ENCODE data around the gene DNAH8. TPM values are rescaled to one million over a fixed set of nuclear protein-coding genes. Genes with fewer than 3 reads are reported as not detected.

DNAH8 gene
- total RNA-seq, 1 donor from 2014 or later, result not detected

DNA sequence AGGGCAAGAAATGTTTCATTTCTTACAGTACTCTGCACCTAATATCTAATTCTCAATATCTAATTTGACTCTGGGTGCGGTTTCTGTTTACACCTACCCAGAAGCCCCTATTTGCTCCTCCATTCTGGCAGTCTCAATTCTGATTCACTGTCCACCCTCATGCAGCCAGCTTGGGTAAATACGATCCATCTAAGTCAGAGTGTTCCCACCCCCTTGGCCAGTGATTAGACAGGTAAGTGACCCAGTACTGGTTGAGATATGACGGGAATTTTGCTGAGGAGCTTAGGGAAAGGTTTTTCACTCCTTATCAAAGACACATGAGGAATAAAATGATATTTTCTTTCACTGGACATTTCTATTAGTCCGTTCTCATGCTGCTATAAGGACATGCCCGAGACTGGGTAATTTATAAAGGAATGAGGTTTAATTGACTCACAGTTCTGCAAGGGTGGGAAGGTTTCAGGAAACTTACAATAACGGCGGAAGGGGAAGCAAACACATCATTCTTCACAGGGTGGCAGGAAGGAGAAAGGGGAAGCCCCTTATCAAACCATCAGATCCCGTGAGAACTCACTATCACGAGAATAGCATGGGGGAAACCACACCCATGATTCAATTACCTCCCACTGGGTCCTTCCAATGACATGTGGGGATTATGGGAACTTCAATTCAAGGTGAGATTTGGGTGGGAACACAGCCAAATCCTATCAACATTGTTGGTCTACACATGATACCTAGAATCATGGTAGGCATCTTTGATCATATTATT is 41.5 kb upstream of the DNAH8 start:
- Histone ChIP-seq H3K27ac (ENCODE audit: low read depth, low read length) (no peak overlapping the region), H2AFZ (ENCODE audit: low read depth, low read length) (no peak overlapping the region), H3K9me3 (ENCODE audit: insufficient read depth, low read depth, low read length) (no peaks in the 10 kb centered on the region), H3K79me2 (ENCODE audit: insufficient read depth, low read length) (no peaks in the 10 kb centered on the region), H3K27me3 (ENCODE audit: insufficient read depth, low read length) (no peaks in the 10 kb centered on the region), H3K4me1 (ENCODE audit: insufficient read depth, low read length) (no peaks in the 10 kb centered on the region), H3K36me3 (ENCODE audit: insufficient read depth, low read length) (peaks cover 19% of the 10 kb centered on the region), H3K9ac (ENCODE audit: low read length) (no peak overlapping the region), H3K4me2 (ENCODE audit: low read length) (no peak overlapping the region), H3K4me3 (ENCODE audit: insufficient read depth, low read depth, low read length) (no peak overlapping the region), H4K20me1 (ENCODE audit: insufficient read depth, low read length) (peaks cover 2% of the 10 kb centered on the region)
- TF ChIP-seq CTCF (IDR thresholded peaks at IDR 0.05; ENCODE audit: insufficient read depth, low read depth, low read length) (no peak), EZH2 (IDR thresholded peaks at IDR 0.05; ENCODE audit: insufficient read depth, low read length) (no peak)
- no peaks in the 10 kb centered on the region for H3K4me1 Mint-ChIP-seq (ENCODE audit: low read depth, unreplicated experiment)
- FAIRE-seq, result no peak
- H3K36me3 Mint-ChIP-seq (ENCODE audit: low read depth, unreplicated experiment), result peaks cover 18% of the 10 kb centered on the region
- no peaks in the 10 kb centered on the region for H3K27me3 Mint-ChIP-seq (ENCODE audit: low read depth, unreplicated experiment)
- no peak overlapping the region for H3K27ac Mint-ChIP-seq (ENCODE audit: unreplicated experiment)
- DNase-seq (ENCODE audit: low read depth), result no peak
- H3K4me3 Mint-ChIP-seq (ENCODE audit: unreplicated experiment), result no peak overlapping the region
- no peaks in the 10 kb centered on the region for H3K9me3 Mint-ChIP-seq (ENCODE audit: unreplicated experiment)

DNA sequence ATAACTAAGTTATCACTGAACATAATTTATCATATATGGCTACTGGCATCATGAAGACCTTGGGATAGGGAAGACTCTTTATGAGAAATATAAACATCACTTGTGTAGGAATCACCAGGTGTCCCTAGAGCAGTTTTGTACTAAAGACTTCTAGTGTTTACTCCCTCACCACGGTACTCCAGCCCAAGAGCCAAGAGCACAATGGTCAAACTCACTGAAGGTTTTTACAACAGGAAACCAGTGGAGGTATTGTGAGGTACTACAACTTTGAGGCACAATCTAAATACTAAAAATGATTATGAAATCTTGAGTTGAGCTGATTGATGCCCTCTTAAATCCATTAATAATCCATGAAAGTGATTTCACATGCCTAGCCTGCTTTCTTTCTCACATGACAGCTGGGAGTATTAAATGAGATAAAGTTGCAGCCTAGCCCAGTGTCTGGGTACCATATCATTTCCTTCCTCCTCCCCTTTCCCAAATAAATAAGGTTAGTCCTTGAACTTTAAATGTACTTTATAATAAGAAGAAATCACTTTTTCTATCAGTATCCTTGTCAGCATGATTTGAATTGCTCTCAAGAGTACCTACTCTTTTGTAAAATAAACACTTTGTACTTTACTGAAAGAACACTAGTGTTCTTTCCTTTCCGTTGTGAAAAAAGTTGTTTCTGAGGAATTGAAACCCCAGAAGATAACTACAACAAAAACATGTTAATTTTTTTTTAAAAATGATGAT is 38.7 kb upstream of the DNAH8 start:
- FAIRE-seq, result no peak
- Histone ChIP-seq H4K20me1 (ENCODE audit: insufficient read depth, low read length) (peaks cover 5% of the 10 kb centered on the region), H2AFZ (ENCODE audit: low read depth, low read length) (no peak overlapping the region), H3K4me2 (ENCODE audit: low read length) (no peak overlapping the region), H3K9me3 (ENCODE audit: insufficient read depth, low read depth, low read length) (no peaks in the 10 kb centered on the region), H3K9ac (ENCODE audit: low read length) (no peak overlapping the region), H3K27ac (ENCODE audit: low read depth, low read length) (no peak overlapping the region), H3K27me3 (ENCODE audit: insufficient read depth, low read length) (no peaks in the 10 kb centered on the region), H3K36me3 (ENCODE audit: insufficient read depth, low read length) (peaks cover 24% of the 10 kb centered on the region), H3K4me3 (ENCODE audit: insufficient read depth, low read depth, low read length) (no peak overlapping the region), H3K4me1 (ENCODE audit: insufficient read depth, low read length) (no peaks in the 10 kb centered on the region), H3K79me2 (ENCODE audit: insufficient read depth, low read length) (no peaks in the 10 kb centered on the region)
- H3K27ac Mint-ChIP-seq (ENCODE audit: unreplicated experiment), result no peak overlapping the region
- H3K36me3 Mint-ChIP-seq (ENCODE audit: low read depth, unreplicated experiment), result peaks cover 18% of the 10 kb centered on the region
- DNase-seq (ENCODE audit: low read depth), result no peak
- no peaks in the 10 kb centered on the region for H3K9me3 Mint-ChIP-seq (ENCODE audit: unreplicated experiment)
- TF ChIP-seq EZH2 (IDR thresholded peaks at IDR 0.05; ENCODE audit: insufficient read depth, low read length) (no peak), CTCF (IDR thresholded peaks at IDR 0.05; ENCODE audit: insufficient read depth, low read depth, low read length) (no peak)
- H3K27me3 Mint-ChIP-seq (ENCODE audit: low read depth, unreplicated experiment), result no peaks in the 10 kb centered on the region
- no peak overlapping the region for H3K4me3 Mint-ChIP-seq (ENCODE audit: unreplicated experiment)
- no peaks in the 10 kb centered on the region for H3K4me1 Mint-ChIP-seq (ENCODE audit: low read depth, unreplicated experiment)
